ENCODE measurements around the gene TAPBP.
"Not testable (repeated sequence)": the region's sequence is repeated elsewhere in the genome, so short reads cannot be mapped to it uniquely, and the experiment has no call there.

The TAPBP gene

DNA sequence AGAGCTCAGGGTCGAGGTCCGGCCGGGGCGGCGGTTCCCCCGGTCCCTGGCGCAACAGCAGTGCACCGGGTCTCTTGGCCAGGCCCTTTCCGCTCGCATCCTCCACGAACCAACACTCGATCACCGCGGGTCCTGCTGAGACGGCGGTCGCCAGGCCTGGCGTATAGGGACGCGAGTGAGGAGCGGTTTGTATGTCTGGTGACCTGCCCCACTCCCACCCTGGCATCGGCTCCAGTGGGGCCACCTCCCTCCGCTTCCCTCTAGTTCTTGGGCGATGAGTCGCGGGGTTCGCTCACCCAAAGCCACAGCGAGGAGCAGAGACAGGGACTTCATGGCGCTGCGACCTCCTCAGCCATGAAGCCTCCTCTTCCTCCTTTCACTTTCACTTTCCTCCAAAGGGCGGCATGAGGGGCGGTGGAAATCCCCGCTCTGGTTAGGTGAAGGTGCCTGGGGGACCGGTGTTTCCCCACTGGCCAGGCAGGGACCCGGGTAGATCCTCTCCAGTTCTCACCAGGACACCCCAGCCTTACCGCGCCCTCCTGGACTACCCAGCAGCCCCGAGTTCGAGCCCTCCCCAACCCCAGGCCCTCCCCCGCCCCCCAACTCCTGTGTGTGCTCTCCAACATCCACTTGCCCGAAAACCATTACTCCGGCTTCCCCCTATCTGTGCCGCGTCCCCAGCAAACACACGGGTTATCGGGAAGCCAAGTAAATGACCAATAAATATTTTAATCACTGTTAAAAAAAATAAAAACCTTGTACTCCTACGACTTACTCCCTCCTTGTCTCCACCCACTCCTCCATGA, at the start of gene TAPBP:
Gene TAPBP, minus strand, starts transcription at position 370 of the 806 bp plus-strand sequence. Its CDS starts 37 bp downstream, at position 333.
- DNase-seq = peak; percentile 77

DNA sequence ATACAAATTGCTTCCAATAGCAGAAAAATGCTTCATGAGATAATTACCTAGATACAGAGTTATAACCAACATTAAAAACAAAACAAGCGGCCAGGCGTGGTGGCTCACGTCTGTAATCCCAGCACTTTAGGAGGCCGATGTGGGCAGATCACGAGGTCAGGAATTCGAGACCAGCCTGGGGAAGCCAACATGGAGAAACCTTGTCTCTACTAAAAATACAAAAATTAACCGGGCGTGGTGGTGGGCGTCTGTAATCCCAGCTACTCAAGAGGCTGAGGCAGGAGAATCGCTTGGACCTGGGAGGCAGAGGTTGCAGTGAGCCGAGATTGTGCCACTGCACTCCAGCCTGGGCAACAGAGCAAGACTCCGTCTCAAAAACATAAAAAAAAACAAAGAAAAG, 49.6 kb upstream of the TAPBP start:
- not testable (repeated sequence) for DNase-seq

DNA sequence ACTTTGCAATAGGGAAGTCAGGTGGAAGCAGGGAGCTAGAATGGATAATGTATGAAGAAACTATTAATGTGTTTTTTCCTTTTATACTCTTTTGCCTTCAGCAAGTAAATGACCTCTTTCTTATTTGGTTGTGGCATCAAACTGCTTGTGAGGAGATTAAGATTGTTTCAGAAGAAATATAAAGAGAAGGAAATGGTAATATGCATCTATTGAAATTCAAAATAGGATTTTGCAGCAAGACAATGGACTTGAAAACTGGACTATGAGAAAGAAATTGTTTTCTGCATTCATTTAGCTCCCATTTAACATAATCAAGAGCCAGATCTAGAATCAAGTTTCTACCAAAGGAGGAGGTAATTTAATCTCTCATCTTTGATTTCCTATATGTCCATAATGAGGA, 45.5 kb upstream of the TAPBP start:
- DNase-seq = no peak

DNA sequence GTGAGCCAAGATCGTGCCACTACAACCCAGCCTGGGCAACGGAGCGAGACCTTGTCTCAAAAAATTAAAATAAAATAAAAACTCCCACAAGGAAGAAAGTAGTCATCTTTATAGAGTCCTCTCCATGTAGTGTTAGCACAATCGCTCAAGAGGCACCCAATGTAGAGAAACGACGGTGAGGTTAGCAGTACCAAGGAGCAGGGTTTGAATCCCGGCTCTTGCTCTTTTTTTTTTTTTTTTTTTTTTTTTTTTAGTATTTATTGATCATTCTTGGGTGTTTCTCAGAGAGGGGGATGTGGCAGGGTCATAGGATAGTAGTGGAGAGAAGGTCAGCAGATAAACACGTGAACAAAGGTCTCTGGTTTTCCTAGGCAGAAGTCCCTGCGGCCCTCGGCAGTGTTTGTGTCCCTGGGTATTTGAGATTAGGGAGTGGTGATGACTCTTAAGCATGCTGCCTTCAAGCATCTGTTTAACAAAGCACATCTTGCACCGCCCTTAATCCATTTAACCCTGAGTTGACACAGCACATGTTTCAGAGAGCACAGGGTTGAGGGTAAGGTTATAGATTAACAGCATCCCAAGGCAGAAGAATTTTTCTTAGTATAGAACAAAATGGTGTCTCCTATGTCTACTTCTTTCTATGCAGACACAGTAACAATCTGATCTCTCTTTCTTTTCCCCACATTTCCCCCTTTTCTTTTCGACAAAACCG, 43.4 kb upstream of the TAPBP start:
- DNase-seq = not testable (repeated sequence)

DNA sequence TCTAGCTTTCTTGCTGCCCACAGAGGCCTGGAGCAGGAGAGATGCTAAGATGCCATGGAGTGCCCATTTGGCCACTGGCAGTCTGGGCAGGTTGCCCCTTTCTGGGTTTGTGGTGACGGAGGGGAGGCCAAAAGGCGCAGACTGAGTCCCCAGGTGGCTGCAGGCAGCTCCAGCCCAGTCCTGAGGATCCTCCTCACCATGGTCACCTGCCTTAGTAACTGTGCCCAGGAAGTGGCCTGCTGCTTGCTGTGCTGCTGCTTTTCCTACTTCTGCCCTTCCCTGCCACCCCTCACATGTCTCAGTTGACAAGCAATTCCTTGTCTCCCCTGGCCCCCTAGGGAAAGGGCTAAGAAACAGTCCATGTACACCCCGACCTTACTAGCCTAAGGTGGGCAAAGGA, 42.4 kb upstream of the TAPBP start:
- DNase-seq = no peak

DNA sequence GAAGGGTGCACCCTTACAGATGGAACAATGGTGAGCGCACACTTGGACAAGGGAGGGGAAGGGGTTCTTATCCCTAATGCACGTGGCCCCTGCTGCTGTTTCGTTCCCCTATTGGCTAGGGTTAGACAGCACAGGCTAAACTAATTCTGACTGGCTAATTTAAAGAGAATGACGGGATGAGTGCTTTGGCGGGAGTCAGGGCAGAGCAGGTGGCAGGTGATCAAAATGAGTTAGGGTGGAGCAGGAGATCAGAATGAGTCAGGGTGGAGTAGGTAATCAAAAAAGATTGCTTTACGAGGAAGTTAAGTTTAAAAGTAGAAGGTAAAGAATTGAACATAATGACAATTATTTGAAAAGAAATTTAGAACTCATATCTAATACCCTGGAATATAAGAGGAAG, 42.0 kb upstream of the TAPBP start:
- not testable (repeated sequence) for DNase-seq

DNA sequence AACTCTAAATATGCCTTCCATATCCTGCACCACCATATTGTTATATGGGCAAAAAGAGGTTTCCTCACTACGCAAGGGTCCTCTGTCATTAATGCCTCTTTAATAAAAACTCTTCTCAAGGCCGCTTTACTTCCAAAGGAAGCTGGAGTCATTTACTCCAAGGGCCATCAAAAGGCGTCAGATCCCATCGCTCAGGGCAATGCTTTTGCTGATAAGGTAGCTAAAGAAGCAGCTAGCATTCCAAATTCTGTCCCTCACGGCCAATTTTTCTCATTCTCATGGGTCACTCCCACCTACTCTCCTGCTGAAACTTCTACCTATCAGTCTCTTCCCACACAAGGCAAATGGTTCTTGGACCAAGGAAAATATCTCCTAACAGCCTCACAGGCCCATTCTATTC, 33.9 kb upstream of the TAPBP start:
- DNase-seq = no peak

DNA sequence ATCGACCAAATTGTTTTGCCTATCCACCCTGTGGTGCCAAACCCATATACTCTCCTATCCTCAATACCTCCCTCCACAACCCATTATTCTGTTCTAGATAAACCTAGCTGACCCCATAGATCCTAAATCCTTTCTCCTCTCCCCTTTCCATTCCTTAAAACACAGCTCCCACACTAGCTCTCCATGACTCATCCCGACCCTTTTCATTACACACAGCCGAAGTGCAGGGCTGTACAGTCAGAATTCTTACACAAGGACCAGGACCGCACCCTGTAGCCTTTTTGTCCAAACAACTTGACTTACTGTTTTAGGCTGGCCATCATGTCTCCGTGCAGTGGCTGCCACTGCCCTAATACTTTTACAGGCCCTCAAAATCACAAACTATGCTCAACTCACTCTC, 33.1 kb upstream of the TAPBP start:
- DNase-seq = not testable (repeated sequence)

DNA sequence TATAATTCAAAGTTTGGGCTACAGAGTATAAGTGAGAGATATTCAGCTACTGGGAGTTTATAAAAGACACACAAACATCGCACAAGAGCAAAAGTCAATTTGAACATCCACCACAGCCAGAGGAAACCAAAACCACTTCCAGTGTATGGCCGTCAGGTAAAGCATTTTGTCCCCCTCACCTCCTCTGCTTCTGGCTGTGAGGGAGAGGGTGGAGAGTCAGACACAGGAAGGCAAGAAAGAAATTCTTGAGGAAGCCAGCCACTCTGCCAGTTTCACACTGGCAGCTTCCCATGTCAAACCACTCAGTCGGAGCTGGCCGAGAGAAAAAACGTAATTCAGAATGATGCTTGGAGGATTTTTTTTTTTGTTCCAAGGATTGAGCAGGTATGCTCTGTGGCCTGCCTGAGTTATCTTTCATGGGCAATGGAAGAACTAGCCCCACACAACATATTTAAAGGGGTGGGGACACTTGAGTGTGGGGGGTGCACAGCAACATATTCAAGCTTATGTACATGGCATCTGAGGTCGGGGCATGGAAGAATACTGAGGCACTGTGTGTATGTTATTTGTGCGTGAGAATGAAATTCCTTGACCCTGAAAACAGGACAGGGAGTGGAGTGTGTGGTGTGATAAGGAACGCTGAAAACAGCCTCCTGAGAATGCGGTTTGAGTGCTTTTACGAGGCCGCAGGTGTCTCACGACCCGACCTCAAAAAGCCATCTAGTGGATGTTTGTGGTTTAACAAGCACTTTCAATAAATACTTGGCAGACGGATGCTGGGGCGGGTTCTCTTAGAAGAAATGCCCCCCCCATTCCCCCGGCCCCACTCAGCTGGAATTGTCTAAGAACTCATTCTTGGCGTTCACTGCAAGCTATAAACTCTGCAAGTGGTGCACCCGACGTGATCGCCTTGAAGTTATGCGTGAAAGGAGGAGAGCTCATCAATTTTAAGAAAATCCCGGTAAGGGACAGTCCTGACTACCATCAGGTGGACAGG, 31.1 kb upstream of the TAPBP start:
- peak; percentile 50 for DNase-seq

DNA sequence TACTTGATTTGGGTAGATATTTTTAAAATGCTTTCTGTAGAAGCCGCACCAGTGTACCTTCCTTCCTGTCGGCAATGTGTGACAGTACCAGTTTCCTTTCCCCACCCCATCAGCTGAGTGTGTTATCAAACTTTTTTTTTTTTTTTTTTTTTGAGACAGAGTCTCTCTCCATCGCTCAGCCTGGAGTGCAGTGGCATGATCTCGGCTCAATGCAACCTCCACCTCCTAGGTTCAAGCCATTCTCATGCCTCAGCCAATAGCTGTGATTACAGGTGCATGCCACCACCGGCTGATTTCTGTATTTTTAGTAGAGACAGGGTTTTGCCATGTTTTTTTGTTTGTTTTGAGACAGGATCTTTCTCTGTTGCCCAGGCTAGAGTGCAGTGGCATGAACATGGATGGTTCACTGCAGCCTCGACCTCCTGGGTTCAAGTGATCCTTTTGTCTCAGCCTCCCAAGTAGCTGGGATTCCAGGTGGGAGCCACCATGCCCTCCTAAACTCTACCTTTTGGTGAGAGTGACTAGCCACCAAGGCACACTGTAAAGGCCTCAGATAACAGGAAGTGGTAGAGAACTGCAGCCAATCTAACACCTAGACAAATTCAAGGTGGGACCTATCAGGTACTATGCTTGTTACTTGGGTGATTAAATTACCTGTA, 30.2 kb upstream of the TAPBP start:
- DNase-seq = peak; percentile 33

DNA sequence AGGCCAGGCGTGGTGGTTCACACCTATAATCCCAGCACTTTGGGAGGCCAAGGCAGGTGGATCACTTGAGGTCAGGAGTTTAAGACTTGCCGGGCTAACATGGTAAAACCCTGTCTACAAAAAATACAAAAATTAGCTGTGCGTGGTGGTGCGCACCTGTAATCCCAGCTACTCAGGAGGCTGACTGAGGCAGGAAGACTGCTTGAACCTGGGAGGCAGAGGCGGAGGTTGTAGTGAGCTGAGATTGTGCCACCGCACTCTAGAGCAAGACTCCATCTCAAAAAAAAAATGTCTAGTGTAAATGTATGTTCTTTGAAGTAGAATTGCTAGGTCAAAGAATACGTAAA, 29.7 kb upstream of the TAPBP start:
- DNase-seq = not testable (repeated sequence)

DNA sequence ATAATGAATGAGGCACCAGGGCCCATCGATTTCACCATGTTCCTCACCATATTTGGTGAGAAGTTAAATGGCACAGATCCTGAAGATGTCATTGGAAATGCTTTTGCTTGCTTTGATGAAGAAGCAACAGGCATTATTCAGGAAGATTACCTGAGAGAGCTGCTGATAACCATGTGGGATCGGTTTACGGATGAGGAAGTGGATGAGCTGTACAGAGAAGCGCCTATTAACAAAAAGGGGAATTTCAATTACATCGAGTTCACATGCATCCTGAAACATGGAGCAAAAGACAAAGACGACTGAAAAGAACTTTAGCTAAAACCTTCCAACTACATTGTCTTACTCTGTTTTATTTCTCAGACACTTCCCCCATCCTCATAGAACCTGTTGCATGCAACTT, 25.3 kb upstream of the TAPBP start:
- DNase-seq = no peak

DNA sequence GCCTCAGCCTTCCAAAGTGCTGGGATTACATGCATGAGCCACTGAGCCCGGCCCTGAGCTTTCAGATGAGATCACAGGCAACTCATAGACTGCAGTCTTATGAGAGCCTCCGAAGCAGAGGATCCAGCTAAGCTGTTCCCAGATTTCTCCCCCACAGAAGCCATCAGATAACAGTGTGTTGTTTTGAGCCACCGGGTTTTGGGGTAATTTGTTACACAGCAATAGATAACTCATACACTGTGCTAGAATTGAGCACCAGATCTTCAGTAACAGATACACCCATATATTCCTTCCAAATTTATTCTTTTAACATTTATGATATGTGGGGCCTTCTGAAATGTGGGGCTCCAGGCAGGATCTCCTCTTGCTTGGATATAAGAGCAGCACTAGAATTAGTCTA, 22.6 kb upstream of the TAPBP start:
- DNase-seq = no peak

DNA sequence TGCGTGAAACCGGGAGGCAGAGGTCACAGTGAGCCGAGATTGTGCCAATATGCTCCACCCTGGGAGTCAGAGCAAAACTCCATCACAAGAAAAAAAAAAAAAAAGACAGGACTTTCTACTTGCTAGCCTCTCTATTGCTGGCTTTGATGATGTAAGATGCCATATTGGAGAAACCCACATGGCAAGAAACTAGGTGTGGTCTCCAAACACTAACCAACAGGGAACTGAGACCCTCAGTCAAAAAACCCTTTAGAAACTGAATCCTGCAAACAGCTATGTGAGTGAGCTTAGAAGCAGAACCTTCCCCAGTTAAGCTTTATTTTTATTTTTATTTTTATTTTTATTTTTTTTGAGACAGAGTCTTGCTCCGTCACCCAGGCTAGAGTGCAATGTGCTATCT, 22.0 kb upstream of the TAPBP start:
- no peak for DNase-seq

DNA sequence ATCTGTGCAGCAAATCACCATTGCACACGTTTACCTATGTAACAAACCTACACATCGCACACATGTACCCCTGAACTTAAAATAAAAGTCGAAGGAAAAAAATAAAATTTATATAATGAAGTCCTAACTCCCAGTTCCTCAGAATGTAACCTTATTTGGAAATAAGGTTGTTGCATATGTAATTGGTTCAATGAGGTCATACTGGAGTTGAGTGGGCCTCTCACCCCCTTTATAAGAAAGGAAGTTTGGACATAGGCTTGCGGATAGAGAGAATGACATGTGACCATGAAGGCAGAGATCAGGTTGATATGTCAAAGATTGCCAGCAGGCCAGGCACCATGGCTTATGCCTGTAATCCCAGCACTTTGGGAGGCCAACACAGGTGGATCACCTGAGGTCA, 19.8 kb upstream of the TAPBP start:
- DNase-seq = no peak

DNA sequence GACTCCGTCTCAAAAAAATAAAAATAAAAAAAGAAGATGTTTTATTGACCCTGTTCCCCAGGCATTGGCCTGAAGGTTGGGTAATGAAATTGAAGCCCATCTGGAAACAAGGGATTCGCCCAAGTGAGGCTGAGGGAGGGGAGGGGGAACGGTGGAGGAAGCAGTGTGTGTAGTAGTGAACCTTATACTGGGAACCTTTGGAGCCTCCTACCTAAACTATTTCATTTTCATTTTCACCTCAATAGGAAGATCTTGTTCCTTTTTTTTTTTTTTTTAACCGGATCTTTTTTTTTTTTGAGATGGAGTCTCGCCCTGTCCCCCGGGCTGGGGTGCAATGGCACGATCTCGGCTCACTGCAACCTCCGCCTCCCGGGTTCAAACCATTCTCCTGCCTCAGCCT, 16.9 kb upstream of the TAPBP start:
- no peak for DNase-seq

DNA sequence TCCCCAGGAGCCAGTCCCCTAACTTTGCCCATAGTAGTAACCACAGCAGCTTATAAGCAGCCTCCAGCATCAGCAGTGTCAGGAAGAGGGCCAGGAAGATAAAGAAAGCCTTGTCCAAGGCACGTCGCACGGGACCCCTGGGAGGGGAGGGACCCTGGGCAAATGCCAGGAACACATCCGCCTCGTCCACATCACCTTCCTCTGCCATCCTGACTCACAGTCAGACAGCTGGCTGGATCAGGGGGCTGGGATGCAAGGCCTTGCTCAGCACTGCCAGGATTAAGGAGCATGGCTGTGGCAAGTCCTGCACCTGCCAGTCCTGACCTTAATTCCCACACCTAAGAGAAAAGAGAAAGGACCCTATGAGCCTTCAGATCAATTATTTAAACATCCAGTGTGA, 15.2 kb upstream of the TAPBP start:
- no peak for DNase-seq

DNA sequence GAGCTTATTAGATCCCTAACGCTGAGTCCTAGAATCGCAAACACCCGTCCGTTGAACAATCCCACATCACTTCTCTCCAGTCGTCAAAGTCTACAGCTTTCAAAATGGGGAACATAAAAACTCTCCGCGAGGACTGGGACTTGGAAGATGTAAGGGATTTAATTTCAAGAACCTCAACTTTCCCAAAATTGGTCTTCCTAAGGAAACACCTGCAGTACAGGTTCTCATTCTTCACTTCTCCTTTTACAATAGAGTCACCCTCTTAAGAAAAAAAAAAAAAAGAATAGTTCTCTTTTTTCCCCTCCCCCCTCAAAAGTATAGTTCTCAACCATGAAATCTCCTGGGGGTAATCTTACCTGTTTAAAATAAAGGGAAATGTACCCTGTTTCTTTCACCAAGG, 10.2 kb upstream of the TAPBP start:
- no peak for DNase-seq

DNA sequence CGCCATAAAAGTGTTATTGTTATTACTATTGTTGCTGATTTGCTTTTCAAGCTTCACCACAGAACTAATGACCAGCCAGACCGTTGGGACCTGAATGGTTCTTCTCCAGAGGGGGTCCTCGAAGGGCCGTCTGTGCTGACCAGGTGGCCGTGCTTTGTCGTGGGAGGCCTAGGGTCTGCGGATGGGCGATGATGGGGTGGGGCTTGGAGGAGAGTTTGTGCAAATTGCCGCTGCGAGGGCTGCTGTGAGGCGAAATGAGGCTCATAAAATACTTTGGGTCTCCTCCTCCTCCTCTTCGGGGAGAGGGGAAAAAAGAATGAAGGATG, 9.7 kb upstream of the TAPBP start:
- no peak for DNase-seq

DNA sequence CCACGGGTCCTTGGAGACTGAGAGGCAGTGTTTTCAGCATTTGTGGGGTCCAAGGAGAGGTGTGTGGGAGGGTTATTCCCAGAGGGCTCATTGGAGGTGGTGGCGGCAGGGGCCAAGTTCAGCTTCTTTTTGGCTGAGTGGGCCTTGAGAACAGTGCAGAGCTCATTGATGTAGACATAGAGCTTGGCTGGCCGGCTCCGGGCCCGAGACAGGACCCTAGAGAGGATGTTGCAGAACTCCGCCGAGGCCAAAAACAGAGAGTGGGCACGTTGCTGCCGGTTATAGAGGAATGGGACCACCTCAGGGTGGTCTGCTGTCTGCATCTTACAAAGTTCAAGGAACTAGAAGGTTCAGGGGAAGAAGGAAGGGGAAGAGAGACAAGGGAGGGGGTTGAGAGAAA, 7.3 kb upstream of the TAPBP start:
- DNase-seq = no peak

DNA sequence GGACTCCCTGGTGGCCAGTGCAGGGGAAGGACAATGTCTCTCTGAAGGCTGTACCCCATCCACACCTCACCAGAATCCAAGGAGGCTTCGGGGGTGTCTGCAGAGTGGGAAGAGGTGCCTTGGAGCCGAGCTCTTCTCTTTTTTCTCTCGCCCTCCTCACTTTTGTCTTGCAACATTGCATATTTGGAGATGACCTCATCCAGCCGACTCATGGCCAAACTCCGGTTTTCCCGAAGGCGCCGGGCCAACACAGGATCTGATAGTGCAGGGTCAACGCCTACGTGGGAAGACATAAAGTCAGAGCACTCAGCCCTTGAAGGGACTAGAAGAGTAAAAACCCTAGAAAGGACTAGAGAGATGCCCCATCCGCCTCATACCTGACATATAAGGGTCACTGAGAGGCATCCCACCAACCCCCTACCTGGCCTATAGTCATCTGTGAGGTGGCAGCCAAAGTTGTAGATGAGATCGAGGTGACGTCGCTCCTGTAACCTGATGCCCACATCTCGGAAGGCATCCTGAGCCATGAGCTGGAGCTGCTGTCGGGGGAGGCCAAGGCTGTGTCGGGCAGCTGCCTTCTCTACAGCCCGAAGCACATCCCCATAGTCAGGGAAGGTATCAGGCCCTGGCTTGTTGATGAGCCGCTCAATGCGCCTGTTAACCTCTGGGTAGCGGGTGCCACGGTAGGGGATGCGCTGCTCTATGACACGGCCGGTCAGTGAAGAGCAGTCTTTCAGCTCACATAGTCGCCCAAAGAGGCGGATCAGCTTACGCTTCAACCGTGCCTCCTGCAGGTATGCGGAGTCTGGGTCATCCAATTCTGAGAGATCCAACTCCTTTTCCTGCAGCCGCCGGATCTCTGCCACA, 6.7 kb upstream of the TAPBP start:
- no peak for DNase-seq

DNA sequence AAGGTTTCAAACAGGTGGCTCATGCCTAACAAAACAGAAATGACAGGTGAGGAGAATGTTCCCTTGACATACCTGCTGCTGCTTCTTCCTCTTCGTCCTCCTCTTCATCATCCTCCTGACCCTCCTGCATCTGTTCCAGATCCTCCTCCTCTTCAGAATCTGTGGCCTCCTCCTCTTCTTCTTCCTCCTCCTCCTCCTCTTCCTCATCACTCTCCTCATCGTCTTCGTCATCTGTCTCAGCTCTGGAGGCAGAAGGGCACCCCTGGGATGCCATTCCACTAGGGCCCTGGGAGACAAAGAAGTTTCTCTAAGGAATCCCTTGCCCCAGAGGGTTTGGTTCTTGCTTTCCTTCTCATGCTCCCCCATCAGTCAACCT, 6.0 kb upstream of the TAPBP start:
- DNase-seq = no peak

All from activated CD4-positive, alpha-beta T cell treated with anti-CD3 and anti-CD28 coated beads for 1 hour (primary cell).